SU-DHL-6 (cell line): ENCODE results near the gene CHST14.

ENCODE experiments used
- CTCF ChIP-seq: fragments of 200-600 bp; sonication (generic); IDR thresholded peaks from one replicate; pipeline ENCODE4 v1.5.1; 2017; ENCODE audit warnings: antibody characterized with exemption, mild to moderate bottlenecking, low read length, moderate library complexity; ENCODE audit not compliant: insufficient read depth, poor library complexity, severe bottlenecking
- EZH2phosphoT487 ChIP-seq: fragments of 200-600 bp; sonication (generic), shearing (Covaris generic); conservative IDR thresholded peaks from 2 replicates; pipeline ENCODE4 v1.6.1; 2018; ENCODE audit warnings: mild to moderate bottlenecking, antibody characterized with exemption, low read length, moderate library complexity, mixed read lengths

DNA sequence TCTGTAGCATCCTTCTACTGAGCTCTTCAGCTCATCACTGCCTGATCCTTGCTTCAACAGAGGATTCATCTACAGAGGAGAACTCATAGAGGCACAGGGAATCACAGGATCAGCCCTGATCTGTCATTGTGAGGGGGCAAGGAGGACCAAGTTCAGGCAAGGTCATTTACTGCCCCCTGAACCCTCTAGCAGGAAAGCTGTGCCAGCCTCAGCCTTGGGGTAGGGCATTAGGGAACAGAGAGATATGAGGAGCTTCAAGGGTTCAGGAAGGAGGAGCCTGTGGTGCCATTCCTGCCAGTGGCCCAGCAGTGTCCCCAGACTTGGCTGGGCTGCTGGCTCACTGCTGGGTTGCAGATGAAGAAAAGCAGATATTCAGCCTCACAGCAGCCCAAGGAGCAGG lies 8.2 kb downstream of the CHST14 start:
- TF ChIP-seq CTCF (no peak), EZH2phosphoT487 (no peak)
